GM04503 (cell line): ENCODE measurements around the gene DPEP3.

ENCODE experiments used
- DNase-seq: peaks from one replicate; pipeline ENCODE4 v3.0.0-alpha.2; 2012; ENCODE audit warnings: low read depth

Gene DPEP3

DNA sequence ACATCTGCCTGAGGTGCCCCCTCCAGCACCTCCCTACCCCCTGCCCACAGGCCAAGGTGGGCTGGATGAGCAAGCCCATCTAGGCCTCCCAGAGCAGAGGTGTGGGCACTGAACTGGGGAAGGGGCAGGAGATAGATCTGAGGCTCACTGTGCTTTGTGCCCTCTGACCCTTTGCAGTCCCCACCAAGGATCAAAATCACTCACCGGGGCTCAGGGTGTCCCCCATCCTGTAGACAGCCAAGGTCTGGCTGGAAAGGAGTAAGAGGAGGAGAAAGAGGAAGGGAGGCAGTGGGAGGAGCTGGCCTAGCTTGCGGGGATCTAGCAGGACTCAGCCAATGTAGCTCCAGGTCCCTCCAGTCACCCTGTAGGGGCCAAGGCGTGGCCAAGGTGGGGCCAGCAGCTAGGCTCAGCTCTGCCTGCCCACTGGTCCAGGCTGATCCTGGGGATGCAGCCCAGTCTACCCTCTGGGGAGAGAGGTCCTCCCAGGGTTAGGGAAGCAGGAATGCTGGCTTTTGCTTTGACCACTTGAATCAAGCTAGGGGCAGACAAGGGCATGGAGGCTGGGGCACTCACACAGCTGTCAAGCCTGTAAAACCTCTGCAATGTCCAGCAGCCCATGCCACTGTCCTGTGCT lies 13.6 kb downstream of the DPEP3 start:
- DNase-seq, result peak; percentile 57

DNA sequence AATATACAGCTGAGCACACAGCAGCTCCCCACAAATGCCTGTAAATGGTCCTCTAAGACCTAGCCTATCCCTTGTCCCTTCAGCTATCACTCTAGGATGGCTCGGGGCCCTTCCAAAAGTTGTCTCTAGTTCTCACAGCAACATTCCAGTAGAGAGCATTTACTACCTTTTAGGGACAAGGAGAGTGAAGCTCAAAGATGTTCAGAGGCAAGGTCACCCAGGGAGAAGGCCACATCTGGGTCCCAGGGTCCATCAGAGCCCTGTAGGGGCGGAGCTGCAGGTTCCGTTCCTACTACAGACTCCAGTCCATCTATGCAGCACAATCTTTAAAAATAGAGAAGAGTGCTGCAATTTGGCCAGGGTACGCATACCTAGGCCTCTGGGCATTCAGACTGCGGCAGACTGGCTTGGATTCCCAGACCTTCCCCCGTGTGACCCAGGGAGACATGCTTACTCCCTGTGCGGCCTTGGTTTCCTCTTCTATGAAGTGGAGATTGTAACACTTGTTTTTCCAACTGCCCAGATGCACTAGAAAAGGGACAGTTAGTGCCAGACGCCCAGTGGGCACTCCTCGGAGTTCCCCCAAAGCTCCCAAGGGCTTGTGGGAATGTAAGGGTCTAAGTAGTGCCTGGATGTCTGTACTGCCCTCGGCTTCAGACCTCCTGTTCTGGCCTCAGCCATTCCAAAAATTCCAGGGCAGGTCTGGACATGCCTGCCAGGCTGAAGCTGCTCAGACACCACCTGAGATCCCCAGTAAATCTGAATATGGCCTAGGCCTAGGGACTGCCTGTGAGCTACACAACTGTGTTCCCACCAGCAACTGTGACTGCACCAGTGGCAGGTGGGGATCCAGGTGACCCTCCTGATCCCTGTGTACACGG lies 14.4 kb downstream of the DPEP3 start:
- no peak for DNase-seq

DNA sequence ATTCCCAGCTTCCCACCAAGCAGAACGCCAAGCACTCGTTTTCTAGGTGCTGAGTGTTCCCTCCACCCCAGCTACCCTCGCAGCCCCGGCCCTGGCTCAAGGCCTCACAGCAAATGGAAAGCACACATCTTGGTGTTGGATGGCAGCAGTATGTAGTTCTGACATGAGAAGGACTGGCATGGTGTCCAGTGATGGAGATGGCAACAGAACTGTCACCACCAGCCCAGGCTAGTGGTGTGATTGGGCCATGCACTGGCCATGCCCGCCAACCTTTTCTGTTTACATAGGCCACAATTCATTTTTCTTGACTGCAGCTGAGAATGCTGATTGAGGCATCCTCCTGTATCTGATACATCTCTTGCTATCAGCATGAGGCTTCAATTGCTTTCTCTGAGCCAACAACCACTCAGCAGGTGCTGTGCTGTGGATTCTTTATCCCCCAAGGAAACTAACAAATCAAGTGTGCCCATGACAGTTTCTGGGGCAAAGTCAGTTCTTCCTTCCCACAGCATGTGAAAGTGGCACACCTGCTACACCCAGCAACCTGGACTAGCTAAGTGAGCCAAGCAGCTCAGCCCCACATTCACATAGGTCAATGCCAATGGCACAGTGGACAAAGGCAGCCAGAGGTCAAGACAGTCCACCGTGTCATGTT lies 15.7 kb downstream of the DPEP3 start:
- DNase-seq, result no peak

DNA sequence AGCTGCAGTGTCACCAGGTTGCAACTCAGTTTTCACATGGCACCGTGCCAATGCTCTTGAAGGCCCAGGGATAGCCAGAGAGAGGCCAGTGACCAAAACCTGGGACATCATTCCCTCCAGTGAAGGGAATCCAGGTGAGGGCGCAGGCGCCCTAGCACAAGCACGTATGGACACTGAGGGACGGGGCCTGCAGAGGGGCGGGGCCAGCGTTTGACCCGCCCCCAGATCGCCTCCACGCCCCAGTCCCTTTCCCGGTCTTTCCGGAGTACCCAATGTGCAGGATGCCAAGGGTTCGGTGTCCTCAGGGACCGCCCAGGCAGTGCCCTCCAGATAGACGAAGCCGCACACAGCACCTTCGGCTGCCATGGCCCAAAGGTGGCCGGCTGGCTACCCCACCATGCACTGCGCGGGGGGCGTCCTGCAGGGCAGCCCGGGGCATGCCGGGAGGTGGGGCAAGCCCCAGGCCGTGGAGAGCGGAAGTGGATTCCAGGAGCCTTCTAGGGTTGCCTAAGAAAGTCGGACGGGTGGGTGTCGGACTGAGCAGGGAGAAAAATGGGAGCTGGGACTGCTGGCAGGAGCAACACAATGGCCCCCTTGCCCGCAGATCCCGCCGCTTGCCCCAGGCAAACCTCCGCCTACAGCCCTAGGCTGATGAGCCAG lies 16.5 kb downstream of the DPEP3 start:
- DNase-seq, result no peak

DNA sequence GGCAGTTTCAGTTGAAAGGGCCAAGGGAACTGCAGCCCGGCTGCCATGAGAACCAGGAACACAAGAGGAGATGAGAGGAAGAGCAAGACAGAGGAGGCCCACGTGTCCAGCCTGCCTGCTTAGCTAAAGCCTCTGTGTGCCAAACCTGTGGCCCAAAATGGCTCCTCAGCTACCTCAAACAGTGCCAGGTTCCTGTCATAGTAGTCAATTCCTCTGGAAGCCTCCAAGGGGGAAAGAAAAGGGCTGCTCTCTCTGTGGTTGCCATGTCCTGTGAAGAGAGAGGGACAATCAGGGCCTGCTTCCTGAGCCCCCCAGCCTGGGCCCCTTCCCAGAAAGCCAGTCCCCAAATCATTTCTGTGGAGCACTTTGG lies 17.0 kb downstream of the DPEP3 start:
- DNase-seq, result no peak

DNA sequence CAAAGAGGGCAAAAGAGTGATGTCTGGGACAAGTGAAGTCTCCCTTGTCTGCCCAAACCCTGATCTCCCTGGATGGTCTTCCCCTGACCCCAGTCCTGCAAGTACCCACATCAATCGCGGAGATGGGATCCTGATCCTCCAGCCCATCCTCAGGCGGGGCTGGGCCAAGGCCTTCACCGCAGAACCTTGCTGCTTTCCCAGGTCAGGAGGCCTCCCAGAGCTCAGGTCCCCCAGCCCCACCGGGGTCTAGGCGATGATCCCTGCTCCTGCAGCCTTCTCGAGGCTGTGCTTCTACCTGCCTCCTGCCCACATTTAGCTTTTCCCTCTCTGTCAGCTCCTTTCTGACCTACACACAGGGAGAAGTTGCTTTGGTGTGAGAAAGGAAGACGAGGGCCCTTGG lies 18.2 kb downstream of the DPEP3 start:
- no peak for DNase-seq

DNA sequence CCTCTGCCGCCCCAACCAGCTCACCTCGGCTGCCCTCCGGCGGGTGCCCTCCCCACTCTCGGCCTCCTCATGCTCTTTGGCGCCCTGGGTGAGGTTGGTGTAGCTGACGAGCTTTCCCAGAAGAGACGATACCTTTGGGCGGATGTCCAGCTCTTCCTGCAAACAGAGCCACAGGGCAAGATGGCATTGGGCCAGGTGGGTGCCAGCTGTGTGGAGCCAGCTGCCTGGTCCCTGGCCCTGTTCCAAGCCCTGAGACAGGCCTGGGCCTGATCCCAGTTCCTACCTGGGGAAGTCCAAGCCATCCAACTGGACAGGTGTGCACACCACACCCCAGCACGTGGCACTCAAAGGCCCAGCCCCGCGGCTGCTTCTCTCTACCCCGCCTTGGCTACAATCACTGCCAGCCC lies 18.7 kb downstream of the DPEP3 start:
- DNase-seq, result no peak

DNA sequence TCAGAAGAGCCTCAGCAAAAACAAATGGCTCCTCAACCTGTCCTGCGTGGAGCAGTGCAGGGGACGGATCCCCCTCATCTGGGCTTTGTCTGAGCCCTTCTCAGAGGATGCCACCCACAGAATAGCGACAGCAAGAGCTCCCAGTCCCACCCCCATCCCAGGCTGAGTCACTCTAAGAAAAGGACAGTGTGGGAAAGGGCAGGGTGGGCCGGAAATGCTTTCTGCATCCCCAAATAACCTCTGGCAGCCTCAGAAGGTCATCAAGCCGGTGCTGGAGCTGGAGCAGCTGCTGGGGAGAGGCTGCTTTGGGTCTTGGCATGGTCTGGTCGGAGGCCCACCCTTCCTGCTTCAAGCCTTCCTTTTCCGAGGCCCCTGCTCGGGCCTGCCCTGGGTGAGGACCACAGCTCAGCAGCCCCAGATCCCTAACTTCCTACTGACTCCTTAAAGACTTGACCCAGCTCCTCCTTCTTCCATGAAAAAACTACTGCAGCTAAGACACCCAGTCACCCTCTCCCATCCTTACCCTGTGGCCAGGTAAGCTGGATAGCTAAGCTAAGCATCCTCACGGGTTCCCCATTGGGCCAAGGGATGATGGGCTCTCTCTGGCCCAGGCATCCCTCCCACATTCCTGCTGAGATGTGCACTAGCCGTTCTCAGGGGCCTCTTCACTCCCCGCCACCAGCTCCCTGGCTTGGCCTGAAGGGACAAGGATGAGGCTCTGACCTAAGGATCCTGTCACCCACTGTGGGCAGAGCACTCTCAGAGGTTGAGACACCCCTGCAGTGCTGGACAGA lies 20.6 kb downstream of the DPEP3 start:
- no peak for DNase-seq

DNA sequence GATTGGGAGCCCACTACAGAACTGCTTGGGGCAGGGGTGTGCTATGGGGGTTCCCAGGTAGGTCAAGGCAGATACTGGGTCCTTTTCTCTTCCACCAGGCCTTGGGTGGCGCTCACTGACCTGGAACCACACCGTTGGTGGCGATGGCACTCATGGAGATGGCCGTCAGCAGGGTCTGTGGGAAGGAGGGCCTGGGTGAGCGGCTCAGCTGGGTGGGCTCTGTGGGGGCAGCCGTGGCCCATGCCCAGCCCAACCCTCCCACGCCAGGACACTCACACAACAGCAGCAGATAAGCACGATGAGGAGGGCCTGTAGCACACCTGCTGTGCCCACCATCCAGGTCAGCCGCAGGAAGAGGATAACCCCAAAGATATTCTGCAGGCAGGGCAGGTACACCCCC lies 22.7 kb downstream of the DPEP3 start:
- DNase-seq, result no peak

DNA sequence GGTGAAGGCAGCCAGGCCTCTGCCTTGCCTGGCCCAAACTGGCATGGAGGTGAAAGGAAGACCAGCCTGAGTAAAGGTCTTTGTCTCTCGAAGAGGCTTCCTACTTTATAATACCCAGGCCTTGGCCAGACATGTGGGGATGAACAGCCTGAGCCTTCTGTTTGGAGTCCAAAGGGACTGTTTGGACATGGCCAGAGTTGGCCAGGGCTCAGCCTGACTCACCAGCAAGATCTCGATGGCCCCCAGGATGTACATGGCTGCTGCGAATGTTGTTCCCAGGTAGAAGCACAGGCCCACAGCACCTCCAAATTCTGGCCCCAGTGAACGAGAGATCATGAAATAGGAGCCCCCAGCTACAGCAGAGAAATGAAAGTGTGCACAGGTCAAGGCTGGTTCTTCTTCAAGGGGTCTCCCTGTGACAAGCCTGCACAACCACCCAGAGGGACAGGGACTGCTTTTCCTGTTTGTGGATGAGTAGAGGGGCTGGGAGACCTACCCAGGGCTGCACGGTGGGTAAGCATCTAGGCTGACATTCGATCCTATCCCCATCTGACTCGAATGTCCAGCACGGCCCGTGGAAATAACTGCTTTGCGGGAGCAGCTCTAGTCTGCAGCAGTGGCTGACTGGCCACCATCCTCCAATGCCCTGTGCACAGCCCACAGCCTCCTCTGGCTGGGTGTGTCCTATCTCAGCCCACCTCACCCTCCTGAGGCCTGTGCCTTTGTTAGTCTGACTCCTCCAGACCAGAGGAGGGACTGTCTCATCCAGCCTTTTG lies 25.7 kb downstream of the DPEP3 start:
- no peak for DNase-seq

DNA sequence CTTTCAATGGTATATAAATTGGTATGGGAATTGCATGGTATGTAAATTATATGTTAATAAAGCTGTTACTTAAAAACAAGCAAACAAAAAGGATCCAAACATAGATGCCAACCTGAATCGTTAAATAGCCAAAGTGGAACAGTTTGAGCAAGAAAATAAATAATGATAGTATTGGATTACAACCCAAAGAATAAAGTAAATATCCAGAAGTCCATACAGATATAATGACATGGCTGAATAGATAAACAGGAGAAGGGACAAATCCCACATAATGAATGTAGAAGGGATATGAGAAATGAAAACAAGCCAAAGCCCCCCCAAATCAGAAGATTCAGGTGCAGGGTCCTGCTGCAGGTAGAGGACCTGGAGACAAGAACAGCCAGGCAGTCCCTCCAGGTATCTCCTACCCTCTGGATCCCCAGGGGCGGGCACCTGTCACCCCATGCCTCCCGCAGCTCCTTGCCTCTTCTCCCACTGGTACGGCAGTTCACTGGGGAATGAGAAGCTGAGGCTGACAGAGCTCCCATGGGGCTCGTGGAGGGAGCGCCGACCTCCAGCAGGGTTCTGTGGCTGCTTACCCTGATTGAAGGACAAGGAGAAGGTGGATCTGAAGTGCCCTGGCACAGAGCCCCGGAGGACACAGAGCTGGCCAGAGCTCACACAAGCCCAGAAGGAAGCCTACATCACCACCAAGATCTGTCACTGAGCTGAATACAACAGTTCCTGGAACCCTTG lies 26.5 kb downstream of the DPEP3 start:
- DNase-seq, result no peak

DNA sequence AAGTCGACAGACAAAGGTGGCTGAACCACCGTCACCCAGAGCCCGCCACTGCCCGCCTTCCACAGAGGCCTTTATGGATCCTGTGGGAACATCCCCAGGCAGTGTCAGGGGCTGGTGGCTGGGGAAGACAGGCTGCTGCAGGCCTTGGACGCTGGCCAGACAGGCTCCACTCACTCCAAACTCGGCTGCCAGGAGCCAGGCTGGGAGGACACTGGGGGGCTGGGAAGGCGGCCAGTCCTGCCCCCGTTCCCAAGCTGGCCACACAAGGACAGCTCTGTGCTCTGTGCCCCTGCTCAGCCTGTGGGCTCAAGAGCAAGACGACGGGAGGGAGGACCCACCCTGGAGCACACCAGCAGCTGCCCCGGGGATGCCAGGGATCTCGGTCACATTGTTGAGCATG lies 28.8 kb downstream of the DPEP3 start:
- DNase-seq, result no peak

DNA sequence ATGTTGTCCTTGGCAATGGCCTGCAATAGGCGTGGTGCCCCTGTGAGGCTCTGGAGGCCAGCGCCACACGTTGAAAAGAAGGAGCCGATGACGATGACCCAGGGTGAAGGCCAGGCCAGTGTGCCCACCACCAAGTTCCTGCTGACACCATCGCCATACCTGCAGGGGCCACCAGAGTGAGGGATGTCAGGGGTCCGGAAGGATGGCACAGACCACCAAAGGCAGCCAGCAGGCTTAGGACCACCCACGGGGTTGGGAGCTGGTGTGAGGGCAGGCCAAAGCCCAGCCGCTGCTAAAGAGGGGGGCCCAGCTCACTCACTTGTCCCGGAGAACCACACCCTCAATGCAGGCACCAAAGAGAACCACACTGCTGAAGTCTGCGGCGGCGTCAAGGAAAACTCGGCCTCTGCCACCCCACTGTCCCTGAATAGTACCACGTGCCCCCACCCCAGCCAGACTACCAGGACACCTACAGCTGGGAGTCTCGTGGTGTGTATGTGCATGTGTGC lies 29.9 kb downstream of the DPEP3 start:
- no peak for DNase-seq

DNA sequence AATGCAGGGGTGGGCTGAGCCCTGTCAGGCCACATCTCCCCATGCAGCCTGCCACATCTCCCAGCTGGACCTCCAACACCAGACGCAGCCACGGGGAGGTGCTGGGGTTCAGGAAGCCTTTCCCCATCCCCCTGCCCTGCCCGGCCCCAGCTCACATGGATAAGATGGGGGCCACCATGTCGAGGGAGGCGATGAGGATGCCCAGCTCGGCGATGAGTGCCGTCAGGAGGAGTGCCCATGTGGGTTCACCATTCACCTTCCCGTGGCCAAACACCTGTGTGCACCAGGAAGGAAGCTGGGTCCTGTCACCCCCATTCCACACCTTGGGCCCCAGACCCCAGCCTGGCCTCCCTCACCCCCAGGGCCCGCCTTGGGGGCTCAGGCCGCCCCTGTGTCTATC lies 30.7 kb downstream of the DPEP3 start:
- no peak for DNase-seq

DNA sequence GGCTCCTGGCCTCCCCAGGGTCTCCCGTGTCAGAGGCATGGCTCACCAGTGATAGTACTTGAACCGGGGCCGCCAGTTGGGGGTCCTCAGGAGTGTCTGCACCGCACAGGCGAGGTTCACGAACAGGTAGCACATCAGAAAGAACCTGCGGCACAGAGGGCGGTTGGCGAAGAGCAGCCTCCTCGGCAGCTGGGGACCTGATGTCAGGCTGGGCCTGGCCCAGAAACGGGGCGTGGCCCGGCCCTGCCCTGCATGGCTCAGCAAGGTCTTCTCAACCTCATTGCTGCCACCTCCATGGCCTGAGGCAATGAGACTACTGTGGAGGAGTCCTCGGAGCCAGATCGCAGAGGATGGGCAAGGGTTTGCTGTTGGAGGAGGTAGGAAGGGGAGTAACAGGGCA lies 32.3 kb downstream of the DPEP3 start:
- no peak for DNase-seq

DNA sequence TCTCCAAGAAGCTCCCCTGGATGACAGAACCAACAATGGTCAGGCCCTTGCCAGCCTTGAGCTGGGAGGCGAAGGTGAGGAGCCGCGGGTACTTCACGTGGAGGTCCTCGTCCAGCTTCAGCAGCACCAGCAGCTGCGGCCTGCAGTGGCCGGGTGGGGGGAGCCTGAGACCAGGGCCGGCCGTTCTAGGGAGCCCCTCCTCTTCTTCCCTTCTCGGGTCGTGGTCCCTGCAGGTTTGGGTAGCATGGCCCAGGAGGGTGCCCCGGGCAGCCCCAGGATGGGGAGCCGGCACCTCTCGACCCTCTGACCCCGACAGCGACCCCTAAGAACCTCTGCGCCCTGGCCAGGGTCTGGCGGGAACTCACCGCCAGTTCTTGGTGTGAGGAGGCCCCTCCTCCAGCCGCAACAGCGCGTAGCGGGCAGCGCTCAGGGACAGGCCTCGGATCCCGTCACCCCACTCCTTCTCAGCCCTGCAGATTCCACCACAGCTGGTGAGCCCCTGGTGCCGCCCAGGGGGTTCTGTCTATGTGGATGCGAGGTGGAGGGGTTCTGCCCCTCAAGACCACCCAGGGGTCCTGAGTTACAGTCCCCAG lies 33.2 kb downstream of the DPEP3 start:
- DNase-seq, result no peak

DNA sequence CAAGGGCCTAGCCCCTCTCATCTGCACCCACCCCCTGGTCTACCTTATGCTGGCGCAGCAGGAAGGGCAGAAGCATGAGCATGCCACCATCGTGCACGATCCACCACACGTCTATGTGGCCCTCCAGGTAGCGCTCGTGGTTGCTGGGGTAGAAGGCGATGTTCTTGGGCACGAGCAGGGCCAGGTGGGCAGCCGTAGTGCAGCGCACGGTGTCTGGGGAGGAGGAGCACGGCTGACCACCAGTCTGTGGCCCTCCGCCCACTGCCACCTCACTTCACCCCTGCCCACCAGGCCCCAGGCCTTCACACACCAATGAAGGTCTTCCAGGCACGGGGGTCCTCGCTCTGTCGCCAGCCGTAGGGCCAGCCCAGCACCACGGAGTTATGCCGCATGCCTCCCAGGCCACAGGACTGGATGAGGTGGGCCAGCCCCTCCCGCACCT lies 34.1 kb downstream of the DPEP3 start:
- DNase-seq, result no peak

DNA sequence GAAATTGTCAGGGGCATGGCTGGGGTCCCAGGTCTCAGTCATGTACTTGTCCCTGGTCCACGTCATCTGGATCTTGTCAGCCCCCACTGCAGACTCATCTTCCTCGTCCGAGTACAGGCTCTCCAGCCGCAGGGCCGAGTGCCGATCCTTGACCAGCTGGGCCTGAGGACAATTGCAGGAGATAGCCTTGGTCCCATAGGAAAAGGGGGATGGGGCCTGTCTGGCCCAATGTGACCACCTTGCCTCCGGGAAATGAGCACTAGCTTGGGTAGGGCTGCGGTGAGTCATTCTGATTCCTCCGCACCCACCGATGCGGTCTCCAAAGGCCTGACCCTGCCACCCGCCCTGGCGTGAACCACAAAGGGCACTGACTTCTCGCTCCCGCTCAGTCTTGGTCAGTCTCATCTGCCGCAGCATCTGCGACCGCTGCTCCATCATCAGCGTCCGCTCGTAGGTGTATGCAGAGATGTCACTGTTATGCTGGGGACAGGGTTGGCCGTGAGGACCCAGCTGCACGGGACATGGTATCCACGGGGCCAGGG lies 34.8 kb downstream of the DPEP3 start:
- no peak for DNase-seq

DNA sequence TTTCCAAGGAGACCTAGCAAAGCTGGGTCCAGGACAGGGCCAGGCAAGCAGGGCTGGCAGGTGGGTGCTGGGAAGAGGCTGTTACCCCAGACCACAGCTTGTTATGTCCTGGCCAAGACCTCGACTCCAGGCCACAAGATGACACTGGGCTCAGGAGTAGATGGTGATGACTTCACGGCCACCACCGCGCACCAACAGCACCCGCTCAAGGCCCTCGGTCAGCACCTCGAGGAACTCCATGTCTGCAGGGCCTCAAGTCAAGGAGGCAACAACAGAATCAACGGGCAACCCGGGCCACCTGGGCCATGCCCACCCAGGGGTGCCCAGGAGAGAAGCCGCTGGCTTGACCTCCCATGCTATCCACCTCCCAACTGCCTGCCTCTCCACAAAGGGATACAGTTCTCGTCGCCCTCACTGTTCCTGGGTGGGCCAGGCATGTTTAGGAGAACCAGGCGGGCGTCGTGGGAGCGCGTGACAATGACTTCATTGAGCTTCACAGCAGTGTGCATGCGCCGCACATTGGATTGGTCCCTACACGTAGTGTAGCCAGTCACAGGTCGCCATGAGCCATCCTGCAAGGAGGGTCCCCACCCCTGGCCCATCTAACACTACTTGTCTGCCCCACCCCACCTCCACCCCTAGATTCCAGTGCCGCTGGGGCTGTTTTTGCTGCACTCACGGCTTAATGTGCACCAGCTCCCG lies 35.5 kb downstream of the DPEP3 start:
- no peak for DNase-seq
